Measurements from ENCODE around the gene TMEM59. TPM values are rescaled to one million over a fixed set of nuclear protein-coding genes. Genes with fewer than 3 reads are reported as not detected.

The TMEM59 gene
- total RNA-seq, 1 experiment from 2014 or later, result 73.5 TPM

DNA sequence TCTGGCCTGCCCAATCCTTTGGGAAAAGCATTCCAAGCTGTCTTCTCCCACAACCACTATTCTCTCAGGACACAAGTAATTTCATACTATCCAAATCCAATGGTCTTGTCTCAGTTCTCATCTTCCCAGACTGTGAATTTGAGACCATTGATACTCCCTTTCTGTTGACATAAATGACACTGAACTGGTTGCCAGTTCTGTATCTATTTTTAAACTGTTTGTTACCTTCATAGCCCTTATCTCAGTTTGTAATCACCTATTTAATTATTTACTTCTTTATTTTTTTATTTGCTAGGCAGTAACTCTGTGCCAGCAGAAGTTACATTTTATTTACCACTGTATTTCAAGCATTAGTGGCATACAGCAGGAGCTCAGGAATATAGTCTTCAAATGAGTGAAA lies 24.4 kb upstream of the TMEM59 start:
- intact Hi-C loops (cut with micrococcal nuclease; ENCODE audit: unreplicated experiment), result loop anchor here (10.0 kb wide), 1 partner anchor 127 kb away; the partner anchor contains the start of genes CYB5RL and MRPL37
- ChIA-PET POLR2A (ENCODE audit: low non-redundant PET) (no interaction called here), CTCF (no interaction called here)
- Histone ChIP-seq H3K4me1 (ENCODE audit: insufficient read depth, low read length, poor library complexity, severe bottlenecking) (no peaks in the 10 kb centered on the region), H3K9me3 (ENCODE audit: low read depth, low read length, poor library complexity, severe bottlenecking) (no peaks in the 10 kb centered on the region), H3K36me3 (ENCODE audit: insufficient read depth, low read length, poor library complexity, severe bottlenecking) (no peaks in the 10 kb centered on the region), H3K27me3 (replicated peaks; ENCODE audit: insufficient read depth, low read depth, low read length, poor library complexity) (no peaks in the 10 kb centered on the region), H3K27ac (ENCODE audit: low read depth, low read length, poor library complexity, severe bottlenecking) (no peak overlapping the region), H3K4me3 (ENCODE audit: low read depth, low read length, poor library complexity, severe bottlenecking) (no peak overlapping the region)
- TF ChIP-seq, protein P1, sequence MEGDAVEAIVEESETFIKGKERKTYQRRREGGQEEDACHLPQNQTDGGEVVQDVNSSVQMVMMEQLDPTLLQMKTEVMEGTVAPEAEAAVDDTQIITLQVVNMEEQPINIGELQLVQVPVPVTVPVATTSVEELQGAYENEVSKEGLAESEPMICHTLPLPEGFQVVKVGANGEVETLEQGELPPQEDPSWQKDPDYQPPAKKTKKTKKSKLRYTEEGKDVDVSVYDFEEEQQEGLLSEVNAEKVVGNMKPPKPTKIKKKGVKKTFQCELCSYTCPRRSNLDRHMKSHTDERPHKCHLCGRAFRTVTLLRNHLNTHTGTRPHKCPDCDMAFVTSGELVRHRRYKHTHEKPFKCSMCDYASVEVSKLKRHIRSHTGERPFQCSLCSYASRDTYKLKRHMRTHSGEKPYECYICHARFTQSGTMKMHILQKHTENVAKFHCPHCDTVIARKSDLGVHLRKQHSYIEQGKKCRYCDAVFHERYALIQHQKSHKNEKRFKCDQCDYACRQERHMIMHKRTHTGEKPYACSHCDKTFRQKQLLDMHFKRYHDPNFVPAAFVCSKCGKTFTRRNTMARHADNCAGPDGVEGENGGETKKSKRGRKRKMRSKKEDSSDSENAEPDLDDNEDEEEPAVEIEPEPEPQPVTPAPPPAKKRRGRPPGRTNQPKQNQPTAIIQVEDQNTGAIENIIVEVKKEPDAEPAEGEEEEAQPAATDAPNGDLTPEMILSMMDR (conservative IDR thresholded peaks at IDR 0.05; ENCODE audit: low read depth, low read length), result no peak
- no peak for DNase-seq (ENCODE audit: low spot score)
- BruUV-seq (replicated peaks), result no TSS peak

DNA sequence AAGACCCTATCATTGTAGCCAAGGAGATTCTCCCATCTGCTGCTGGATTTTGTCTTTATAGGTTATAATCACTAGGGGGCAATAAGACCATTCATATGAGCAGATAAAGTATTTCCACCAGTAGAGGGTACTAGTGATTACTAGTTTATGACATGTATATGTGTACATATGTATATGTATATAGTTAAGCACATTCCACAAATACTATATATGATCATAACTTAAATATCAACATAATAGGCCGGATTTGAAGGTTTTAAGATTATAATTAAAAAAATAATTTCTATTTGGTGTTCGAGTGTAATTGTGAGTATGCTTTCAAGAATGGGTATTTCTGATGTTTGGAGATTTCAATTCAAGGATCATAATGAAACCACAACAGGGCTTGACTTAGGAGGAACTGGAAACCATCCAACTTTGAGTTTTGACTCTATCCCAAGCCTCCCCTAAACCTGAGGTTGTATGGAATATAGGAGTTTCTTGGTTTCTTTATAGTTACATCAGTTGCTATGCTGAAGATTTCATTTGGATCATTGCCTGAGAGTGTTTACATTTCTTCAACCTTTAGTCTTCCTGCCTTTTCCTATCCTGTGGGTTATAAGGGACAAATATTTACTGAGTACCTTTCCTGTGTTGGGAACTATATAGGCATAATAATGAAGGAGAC lies 17.3 kb upstream of the TMEM59 start:
- no peak for TF ChIP-seq EZH2 (IDR thresholded peaks at IDR 0.05; ENCODE audit: borderline replicate concordance, low read depth, low read length, poor library complexity, severe bottlenecking)
- TF ChIP-seq, protein P1 (conservative IDR thresholded peaks at IDR 0.05; ENCODE audit: low read depth, low read length), result peak; percentile 75
- H3K36me3 ChIP-seq (ENCODE audit: insufficient read depth, low read length, poor library complexity, severe bottlenecking), result no peaks in the 10 kb centered on the region
- no peaks in the 10 kb centered on the region for H3K4me1 ChIP-seq (ENCODE audit: insufficient read depth, low read length, poor library complexity, severe bottlenecking)
- intact Hi-C loops (cut with micrococcal nuclease; ENCODE audit: unreplicated experiment), result loop anchor here (5.0 to 10.0 kb wide), 2 partner anchors 134 to 417 kb away; partner anchors contain the start of genes CYB5RL and MRPL37
- no peaks in the 10 kb centered on the region for H3K9me3 ChIP-seq (ENCODE audit: low read depth, low read length, poor library complexity, severe bottlenecking)
- peak; percentile 54 for DNase-seq (ENCODE audit: low spot score)
- no peak overlapping the region for H3K27ac ChIP-seq (ENCODE audit: low read depth, low read length, poor library complexity, severe bottlenecking)
- no peaks in the 10 kb centered on the region for H3K27me3 ChIP-seq (replicated peaks; ENCODE audit: insufficient read depth, low read depth, low read length, poor library complexity)
- BruUV-seq (replicated peaks), result no TSS peak
- H3K4me3 ChIP-seq (ENCODE audit: low read depth, low read length, poor library complexity, severe bottlenecking), result no peak overlapping the region
- CTCF ChIA-PET, result interaction anchor here (0.6 kb wide), 1 partner anchor 14 kb away, joined by 6 read pairs; no protein-coding TSS in a partner anchor
- POLR2A ChIA-PET (ENCODE audit: low non-redundant PET), result no interaction called here

GRCh38 chr1:54069791-54070170 lies 16.8 kb upstream of the TMEM59 start:
- POLR2A ChIA-PET (ENCODE audit: low non-redundant PET), result no interaction called here
- Histone ChIP-seq H3K9me3 (ENCODE audit: low read depth, low read length, poor library complexity, severe bottlenecking) (no peaks in the 10 kb centered on the region), H3K27ac (ENCODE audit: low read depth, low read length, poor library complexity, severe bottlenecking) (no peak overlapping the region), H3K4me1 (ENCODE audit: insufficient read depth, low read length, poor library complexity, severe bottlenecking) (no peaks in the 10 kb centered on the region), H3K36me3 (ENCODE audit: insufficient read depth, low read length, poor library complexity, severe bottlenecking) (no peaks in the 10 kb centered on the region), H3K27me3 (replicated peaks; ENCODE audit: insufficient read depth, low read depth, low read length, poor library complexity) (no peaks in the 10 kb centered on the region), H3K4me3 (ENCODE audit: low read depth, low read length, poor library complexity, severe bottlenecking) (no peak overlapping the region)
- intact Hi-C loops (cut with micrococcal nuclease; ENCODE audit: unreplicated experiment), result loop anchor here (5.0 to 10.0 kb wide), 3 partner anchors 135 to 418 kb away; partner anchors contain the start of genes CYB5RL, MRPL37 and SSBP3
- TF ChIP-seq, protein P1 (conservative IDR thresholded peaks at IDR 0.05; ENCODE audit: low read depth, low read length), result no peak
- TF ChIP-seq EZH2 (IDR thresholded peaks at IDR 0.05; ENCODE audit: borderline replicate concordance, low read depth, low read length, poor library complexity, severe bottlenecking), result no peak
- DNase-seq (ENCODE audit: low spot score), result no peak
- CTCF ChIA-PET, result interaction anchor here (0.6 kb wide), 1 partner anchor 13 kb away, joined by 6 read pairs; no protein-coding TSS in a partner anchor
- BruUV-seq (replicated peaks), result no TSS peak

All from A673 (cell line).